Trophoblast cell (in vitro differentiated cells and primary cell): ENCODE results near the gene TCAF1.
A peak's percentile ranks its signal among the peaks of the same experiment; 100 is the strongest.
"Not testable (repeated sequence)": the region's sequence is repeated elsewhere in the genome, so short reads cannot be mapped to it uniquely, and the experiment has no call there.

ENCODE experiments used
- DNase-seq, 2 donors: peaks; one replicate each; pipeline ENCODE4 v3.0.0-alpha.2; 2016
- H2AFZ ChIP-seq: 2 replicates; pipeline ENCODE4 v1.6.1; 2013; ENCODE audit warnings: low read length, moderate library complexity, mild to moderate bottlenecking; ENCODE audit not compliant: insufficient read depth, poor library complexity
- H2AK5ac ChIP-seq: 2 replicates; pipeline ENCODE4 v1.6.1; 2013; ENCODE audit warnings: mild to moderate bottlenecking, low read length
- H2BK120ac ChIP-seq: 2 replicates; pipeline ENCODE4 v1.6.1; 2013; ENCODE audit warnings: low read length, mild to moderate bottlenecking, moderate library complexity; ENCODE audit not compliant: insufficient read depth, poor library complexity
- H2BK12ac ChIP-seq: 2 replicates; pipeline ENCODE4 v1.6.1; 2013; ENCODE audit warnings: mild to moderate bottlenecking, low read length, moderate library complexity
- H2BK5ac ChIP-seq: 2 replicates; pipeline ENCODE4 v1.6.1; 2013; ENCODE audit warnings: low read length, low read depth, moderate library complexity, mild to moderate bottlenecking; ENCODE audit not compliant: poor library complexity
- H3K14ac ChIP-seq: 2 replicates; pipeline ENCODE4 v1.6.1; 2013; ENCODE audit warnings: mild to moderate bottlenecking, low read length
- H3K18ac ChIP-seq: 2 replicates; pipeline ENCODE4 v1.6.1; 2013; ENCODE audit warnings: mild to moderate bottlenecking, low read length
- H3K23ac ChIP-seq: 2 replicates; pipeline ENCODE4 v1.6.1; 2013; ENCODE audit warnings: low read length
- H3K27ac ChIP-seq: 2 replicates; pipeline ENCODE4 v1.5.1; 2013; ENCODE audit warnings: low read depth, mild to moderate bottlenecking, inconsistent platforms, low read length, moderate library complexity
- H3K27me3 ChIP-seq: 2 replicates; pipeline ENCODE4 v1.6.1; 2013; ENCODE audit warnings: inconsistent platforms, mild to moderate bottlenecking, low read length, moderate library complexity; ENCODE audit not compliant: insufficient read depth
- H3K36me3 ChIP-seq, 2 experiments: 1 replicate in 1 of 2; 2 replicates in 1 of 2; pipeline ENCODE4 v1.6.1; 2013; ENCODE audit warnings: low read length in 2 of 2, mild to moderate bottlenecking in 2 of 2, moderate library complexity in 1 of 2; ENCODE audit not compliant: insufficient read depth in 2 of 2, control insufficient read depth in 1 of 2
- H3K4ac ChIP-seq: 2 replicates; pipeline ENCODE4 v1.6.1; 2013; ENCODE audit warnings: low read depth, mild to moderate bottlenecking, low read length, moderate library complexity
- H3K4me1 ChIP-seq, 2 experiments: 1 replicate in 1 of 2; 2 replicates in 1 of 2; pipeline ENCODE4 v1.6.1; 2013; ENCODE audit warnings: low read length in 2 of 2, mild to moderate bottlenecking in 2 of 2, moderate library complexity in 1 of 2; ENCODE audit not compliant: insufficient read depth in 2 of 2, control insufficient read depth in 1 of 2
- H3K4me2 ChIP-seq: 2 replicates; pipeline ENCODE4 v1.6.1; 2013; ENCODE audit warnings: inconsistent platforms, mild to moderate bottlenecking, low read length, moderate library complexity
- H3K4me3 ChIP-seq: 2 replicates; pipeline ENCODE4 v1.5.1; 2013; ENCODE audit warnings: mild to moderate bottlenecking, low read depth, low read length, inconsistent platforms
- H3K79me1 ChIP-seq: one replicate; pipeline ENCODE4 v1.6.1; 2013; ENCODE audit warnings: low read length
- H3K79me2 ChIP-seq: 2 replicates; pipeline ENCODE4 v1.6.1; 2013; ENCODE audit warnings: low read length, mild to moderate bottlenecking; ENCODE audit not compliant: control insufficient read depth, insufficient read depth, poor library complexity
- H3K9ac ChIP-seq: 2 replicates; pipeline ENCODE4 v1.6.1; 2013; ENCODE audit warnings: mild to moderate bottlenecking, low read length
- H3K9me3 ChIP-seq: 2 replicates; pipeline ENCODE4 v1.6.1; 2013; ENCODE audit warnings: low read depth, mild to moderate bottlenecking, control low read depth, inconsistent platforms, low read length; ENCODE audit not compliant: insufficient read depth
- H4K12ac ChIP-seq: 2 replicates; pipeline ENCODE4 v1.6.1; 2013; ENCODE audit warnings: low read depth, mild to moderate bottlenecking, low read length, moderate library complexity
- H4K8ac ChIP-seq: 2 replicates; pipeline ENCODE4 v1.6.1; 2013; ENCODE audit warnings: low read depth, mild to moderate bottlenecking, low read length, moderate library complexity
- H4K91ac ChIP-seq: one replicate; pipeline ENCODE4 v1.6.1; 2013; ENCODE audit warnings: low read depth, mild to moderate bottlenecking, low read length, moderate library complexity
- WGBS: extraction: QIAGEN DNeasy Blood & Tissue Kit; methylation state at CpG from one replicate; pipeline ENCODE4 v1.1.7; 2013; ENCODE audit warnings: missing lambda C conversion rate; ENCODE audit not compliant: insufficient read length, insufficient coverage; ENCODE audit errors: extremely low coverage; 5-methylcytosine and 5-hydroxymethylcytosine counted together

The TCAF1 gene

DNA sequence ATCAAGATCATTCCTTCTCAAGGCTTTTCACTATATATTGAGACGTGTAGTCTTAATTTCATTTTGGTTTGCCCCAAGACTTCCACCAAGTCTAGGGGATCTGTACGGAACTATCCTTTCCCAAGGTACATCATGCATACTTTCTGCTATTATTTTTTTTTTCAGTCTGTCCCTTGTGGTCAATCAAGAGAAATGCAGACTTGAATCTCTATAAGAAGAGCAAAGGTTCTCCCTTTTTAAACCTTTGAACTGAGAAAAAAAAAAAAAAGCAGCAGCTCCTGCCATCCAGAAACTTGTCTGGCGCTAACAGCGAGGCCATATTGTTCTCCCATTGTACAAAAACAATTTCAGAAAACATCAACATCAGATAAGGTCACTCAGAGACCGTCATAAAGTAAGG lies 60.3 kb downstream of the TCAF1 start:
- not testable (repeated sequence) for H3K9ac ChIP-seq, H4K12ac ChIP-seq, H2BK120ac ChIP-seq, H2AK5ac ChIP-seq, H2BK12ac ChIP-seq, H3K4me2 ChIP-seq, H3K9me3 ChIP-seq, H3K4me3 ChIP-seq, H3K4ac ChIP-seq, H2AFZ ChIP-seq, H3K4me1 ChIP-seq, H3K14ac ChIP-seq, H4K8ac ChIP-seq, H2BK5ac ChIP-seq, H3K79me2 ChIP-seq, H3K23ac ChIP-seq, H3K79me1 ChIP-seq, H3K18ac ChIP-seq, H4K91ac ChIP-seq, H3K36me3 ChIP-seq, H3K27ac ChIP-seq, H3K27me3 ChIP-seq
- peak in 1 of 2 donors; percentile 16 for DNase-seq
- WGBS = no CpG with 5 or more reads among the region's 5 CpGs

DNA sequence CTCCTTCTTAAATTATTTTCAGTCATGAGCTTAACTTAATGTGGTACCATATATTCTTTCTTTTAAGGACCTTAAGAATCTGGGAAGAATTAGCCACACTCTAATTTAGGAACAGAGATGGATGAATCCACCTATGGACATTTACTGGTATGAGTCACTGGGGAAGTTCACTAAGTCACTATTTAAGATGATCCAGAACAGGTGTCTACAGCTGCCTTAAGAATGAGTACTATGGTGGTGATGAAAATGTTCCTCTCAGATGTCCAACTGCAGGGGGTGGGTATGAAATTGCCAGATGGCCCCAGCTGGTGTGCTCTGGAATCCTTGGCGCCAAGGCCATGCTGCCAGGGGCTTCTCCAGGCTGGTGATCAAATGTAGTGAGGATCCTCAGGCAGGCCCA lies 61.9 kb downstream of the TCAF1 start:
- H3K4me2 ChIP-seq, H2BK5ac ChIP-seq, H4K12ac ChIP-seq, H2AK5ac ChIP-seq, H3K9ac ChIP-seq, H4K8ac ChIP-seq, H3K18ac ChIP-seq, H4K91ac ChIP-seq, H3K79me2 ChIP-seq, H3K27ac ChIP-seq, H3K4ac ChIP-seq, H3K23ac ChIP-seq, H3K27me3 ChIP-seq, H2BK12ac ChIP-seq, H3K79me1 ChIP-seq, H3K4me1 ChIP-seq, H2AFZ ChIP-seq, H3K9me3 ChIP-seq, H3K36me3 ChIP-seq, DNase-seq, H3K14ac ChIP-seq, H2BK120ac ChIP-seq, H3K4me3 ChIP-seq: not testable (repeated sequence)
- no CpG with 5 or more reads among the region's 1 CpG for WGBS

DNA sequence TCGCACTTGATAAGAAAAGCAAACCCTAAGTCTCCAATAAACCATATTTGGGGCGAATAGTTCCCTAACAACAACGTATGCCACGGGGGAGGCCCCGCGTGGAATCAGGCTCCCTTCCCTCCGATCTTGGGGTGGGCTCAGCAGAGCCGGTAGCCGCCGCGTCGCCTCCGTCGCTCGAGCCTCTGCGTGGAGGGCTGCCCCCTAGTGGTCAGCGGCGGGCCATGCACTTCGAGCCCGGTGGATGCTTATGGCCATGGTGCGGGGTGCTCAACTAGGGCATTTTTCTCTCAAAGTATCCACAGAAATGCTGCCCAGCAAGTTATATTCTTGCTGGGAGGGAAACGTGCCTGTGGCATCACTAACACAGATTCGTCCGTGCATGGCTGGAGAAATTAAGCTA lies 64.8 kb downstream of the TCAF1 start:
- not testable (repeated sequence) for H3K79me1 ChIP-seq, DNase-seq, H2AK5ac ChIP-seq, H3K4ac ChIP-seq, H4K8ac ChIP-seq, H2AFZ ChIP-seq, H3K27ac ChIP-seq, H3K4me3 ChIP-seq, H3K9me3 ChIP-seq, H3K27me3 ChIP-seq, H3K36me3 ChIP-seq, H2BK12ac ChIP-seq, H3K79me2 ChIP-seq, H2BK5ac ChIP-seq, H2BK120ac ChIP-seq, H3K23ac ChIP-seq, H3K4me2 ChIP-seq, H4K91ac ChIP-seq, H3K9ac ChIP-seq, H3K18ac ChIP-seq, H4K12ac ChIP-seq, H3K14ac ChIP-seq, H3K4me1 ChIP-seq
- no CpG with 5 or more reads among the region's 24 CpGs for WGBS

DNA sequence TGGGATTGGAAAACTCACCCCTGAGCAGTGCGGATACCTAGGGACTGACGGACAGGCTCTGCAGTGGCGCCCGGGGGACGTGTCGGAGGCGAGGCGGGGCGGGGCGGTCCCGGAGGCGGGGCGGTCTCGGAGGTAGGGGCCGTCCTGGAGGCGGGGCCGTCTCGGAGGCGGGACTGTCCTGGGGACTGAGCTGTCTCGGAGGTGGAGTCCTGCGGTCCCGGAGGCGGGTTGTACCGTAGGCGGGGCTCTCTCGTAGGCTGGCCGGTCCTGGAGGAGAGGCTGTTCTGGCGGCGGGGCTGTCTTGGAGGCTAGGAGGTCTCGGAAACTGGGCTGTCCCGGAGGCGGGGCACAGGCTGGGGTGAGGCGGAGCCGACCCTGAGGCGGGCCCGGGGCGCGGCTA lies 65.4 kb downstream of the TCAF1 start:
- not testable (repeated sequence) for H2AK5ac ChIP-seq, H3K4me3 ChIP-seq, H4K8ac ChIP-seq, DNase-seq, H4K91ac ChIP-seq, H3K79me1 ChIP-seq, H3K79me2 ChIP-seq, H2AFZ ChIP-seq, H3K23ac ChIP-seq, H2BK5ac ChIP-seq, H3K4me2 ChIP-seq, H3K27ac ChIP-seq, H4K12ac ChIP-seq, H3K14ac ChIP-seq, H3K18ac ChIP-seq, H3K9me3 ChIP-seq, H3K4me1 ChIP-seq, H2BK12ac ChIP-seq, H3K36me3 ChIP-seq, H3K4ac ChIP-seq, H3K27me3 ChIP-seq, H2BK120ac ChIP-seq, H3K9ac ChIP-seq
- WGBS = no CpG with 5 or more reads among the region's 38 CpGs
